Astrocyte of the spinal cord (primary cell): ENCODE results near the gene UBE4A.
A peak's percentile ranks its signal among the peaks of the same experiment; 100 is the strongest.

Source experiments
- DNase-seq: peaks from one replicate; pipeline ENCODE4 v3.0.0; 2011; ENCODE audit warnings: low read depth, low spot score
- H3K4me3 ChIP-seq: 2 replicates; pipeline ENCODE4 v1.5.1; 2011; ENCODE audit warnings: low read depth, mild to moderate bottlenecking, low read length, moderate library complexity
- CTCF ChIP-seq: IDR thresholded peaks from 2 replicates; pipeline ENCODE4 v1.5.1; 2012; ENCODE audit warnings: low read depth, mild to moderate bottlenecking, low read length, inconsistent platforms
- in situ Hi-C: cut with HindIII; loops from 2 replicates; pipeline ENCODE4 v1.10.0; 2017; ENCODE audit warnings: low sequenced_read_pairs

The UBE4A gene

GRCh38 chr11:118441770-118442275 is 82.4 kb downstream of the UBE4A start:
- in situ Hi-C loops, result no loop called here
- no peak for TF ChIP-seq CTCF
- no peak for DNase-seq

GRCh38 chr11:118442301-118442700 is 82.9 kb downstream of the UBE4A start:
- in situ Hi-C loops, result no loop called here
- DNase-seq, result no peak
- H3K4me3 ChIP-seq, result no peak overlapping the region
- TF ChIP-seq CTCF, result no peak

More at GRCh38 chr11:118441770-118442275, 82.4 kb downstream of the UBE4A start:
- H3K4me3 ChIP-seq, result no peak overlapping the region

GRCh38 chr11:118442908-118443589 is 83.6 kb downstream of the UBE4A start:
- TF ChIP-seq CTCF, result no peak
- DNase-seq, result no peak
- H3K4me3 ChIP-seq, result no peak overlapping the region
- in situ Hi-C loops, result no loop called here

- H3K4me3 ChIP-seq, result no peak overlapping the region
- TF ChIP-seq CTCF, result no peak
- in situ Hi-C loops, result no loop called here
- no peak for DNase-seq
Observed at GRCh38 chr11:118443590-118444218, 84.3 kb downstream of the UBE4A start.

GRCh38 chr11:118447423-118447822 is 88.0 kb downstream of the UBE4A start:
- no peak for TF ChIP-seq CTCF
- DNase-seq, result no peak
- no peak overlapping the region for H3K4me3 ChIP-seq
- in situ Hi-C loops, result no loop called here

- no peak overlapping the region for H3K4me3 ChIP-seq
- DNase-seq, result peak; percentile 17
- no peak for TF ChIP-seq CTCF
- in situ Hi-C loops, result no loop called here
Observed at GRCh38 chr11:118448294-118448693, 88.9 kb downstream of the UBE4A start.
